ENCODE results near the gene CCZ1B.
"Not testable (repeated sequence)": the region's sequence is repeated elsewhere in the genome, so short reads cannot be mapped to it uniquely, and the experiment has no call there.

The CCZ1B gene

DNA sequence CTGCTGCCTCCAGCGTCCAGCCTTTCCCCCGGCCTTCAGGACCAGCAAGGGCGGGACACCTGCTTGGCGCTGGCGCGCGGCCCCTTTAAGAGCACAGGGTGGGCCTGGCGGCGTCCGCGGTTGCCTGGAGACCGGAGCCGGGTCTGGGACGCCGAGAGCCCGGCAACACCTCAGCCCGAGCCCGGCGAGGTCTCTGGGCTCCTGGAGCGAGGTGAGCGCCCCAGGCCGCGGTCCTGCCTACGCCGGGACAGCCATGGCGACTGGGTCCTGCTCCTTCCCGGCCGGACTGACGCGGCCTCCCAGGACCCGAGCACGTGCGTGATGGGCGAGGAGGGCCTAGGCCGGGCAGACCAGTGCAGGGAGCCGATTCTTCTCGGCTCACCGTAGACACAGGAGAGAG, 72.1 kb downstream of the CCZ1B start, which contains the start of gene RSPH10B2:
Gene RSPH10B2, plus strand, starts transcription at position 140 of the 400 bp plus-strand sequence. CDS start 3,575 bp downstream, outside the sequence.
- H3K27me3 ChIP-seq (replicated peaks; ENCODE audit: control insufficient read depth, insufficient read depth, low read length, poor library complexity, severe bottlenecking); H3K4me1 ChIP-seq (ENCODE audit: control insufficient read depth, insufficient read depth, low read length, poor library complexity, severe bottlenecking); H3K27ac ChIP-seq (ENCODE audit: insufficient read depth, low read length, poor library complexity, severe bottlenecking); H3K36me3 ChIP-seq (ENCODE audit: control insufficient read depth, insufficient read depth, low read length); H3K4me3 ChIP-seq (ENCODE audit: insufficient read depth, low read depth, low read length, poor library complexity, severe bottlenecking); H3K9me3 ChIP-seq (ENCODE audit: control insufficient read depth, low read length); DNase-seq: not testable (repeated sequence)

DNA sequence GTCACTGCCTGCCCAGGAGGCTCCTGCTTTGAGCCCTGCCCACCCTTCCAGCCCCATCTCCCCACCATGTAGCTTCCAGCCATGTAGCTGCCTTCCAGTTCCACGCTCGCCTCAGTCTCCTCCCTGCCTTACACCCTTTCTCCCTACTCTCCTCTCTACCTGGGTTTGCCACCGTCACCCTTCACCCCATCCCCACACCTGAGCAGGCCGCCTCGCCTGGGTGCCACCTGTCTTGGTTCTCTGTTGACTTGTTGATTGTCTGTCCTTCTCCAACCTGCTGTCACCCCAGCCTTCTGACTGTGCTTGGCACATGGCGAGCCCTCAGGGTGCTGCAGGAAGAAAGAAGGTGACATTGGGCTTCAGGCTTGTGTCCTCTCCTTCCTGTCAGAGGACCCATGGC, 75.9 kb downstream of the CCZ1B start:
- not testable (repeated sequence) for H3K4me1 ChIP-seq (ENCODE audit: control insufficient read depth, insufficient read depth, low read length, poor library complexity, severe bottlenecking); H3K4me3 ChIP-seq (ENCODE audit: insufficient read depth, low read depth, low read length, poor library complexity, severe bottlenecking); H3K27ac ChIP-seq (ENCODE audit: insufficient read depth, low read length, poor library complexity, severe bottlenecking); H3K36me3 ChIP-seq (ENCODE audit: control insufficient read depth, insufficient read depth, low read length); DNase-seq; H3K9me3 ChIP-seq (ENCODE audit: control insufficient read depth, low read length); H3K27me3 ChIP-seq (replicated peaks; ENCODE audit: control insufficient read depth, insufficient read depth, low read length, poor library complexity, severe bottlenecking)

DNA sequence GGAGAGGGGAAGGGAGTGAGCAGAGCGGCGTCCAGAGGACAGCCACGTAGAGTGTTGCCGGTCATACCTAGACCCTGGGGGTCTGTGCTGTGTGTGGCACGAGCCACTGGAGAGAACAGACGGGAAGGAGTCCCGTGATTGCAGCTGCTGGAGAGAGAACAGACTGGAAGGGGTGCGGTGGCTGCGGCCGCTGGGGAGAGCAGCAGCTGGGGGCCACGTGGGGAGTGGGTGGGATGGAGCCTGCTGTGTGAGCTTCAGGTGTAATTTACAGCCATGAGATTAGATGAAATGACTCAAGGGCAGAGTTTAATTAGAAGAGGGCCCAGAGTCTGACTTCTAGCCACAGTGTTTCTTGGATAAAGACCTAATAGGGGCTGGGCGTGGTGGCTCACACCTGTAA, 76.7 kb downstream of the CCZ1B start:
- H3K4me3 ChIP-seq (ENCODE audit: insufficient read depth, low read depth, low read length, poor library complexity, severe bottlenecking); H3K4me1 ChIP-seq (ENCODE audit: control insufficient read depth, insufficient read depth, low read length, poor library complexity, severe bottlenecking); H3K36me3 ChIP-seq (ENCODE audit: control insufficient read depth, insufficient read depth, low read length); H3K27ac ChIP-seq (ENCODE audit: insufficient read depth, low read length, poor library complexity, severe bottlenecking); DNase-seq; H3K27me3 ChIP-seq (replicated peaks; ENCODE audit: control insufficient read depth, insufficient read depth, low read length, poor library complexity, severe bottlenecking); H3K9me3 ChIP-seq (ENCODE audit: control insufficient read depth, low read length): not testable (repeated sequence)
